HL-60 (cell line): Measurements from ENCODE around the gene PTPRN2.

Source experiments
- DNase-seq, 2 experiments: peaks; one replicate each; pipeline ENCODE4 v3.0.0-alpha.2; 2010 to 2020; ENCODE audit warnings: low read depth in 1 of 2, low spot score in 1 of 2
- H3K27ac ChIP-seq: fragments of 250-450 bp; sonication (Bioruptor Pico); replicated peaks from 2 replicates; pipeline ENCODE4 v1.5.1; 2020; ENCODE audit warnings: mild to moderate bottlenecking, moderate library complexity
- H3K27me3 ChIP-seq: fragments of 250-450 bp; sonication (Bioruptor Pico); 2 replicates; pipeline ENCODE4 v1.5.1; 2021; ENCODE audit warnings: mild to moderate bottlenecking, moderate library complexity; ENCODE audit not compliant: insufficient read depth, poor library complexity, severe bottlenecking
- H3K4me3 ChIP-seq: replicated peaks from 2 replicates; pipeline ENCODE4 v1.5.1; 2011; ENCODE audit warnings: mild to moderate bottlenecking, control low read depth, low read length; ENCODE audit not compliant: insufficient read depth
- CTCF ChIP-seq: IDR thresholded peaks from one replicate; pipeline ENCODE4 v1.5.1; 2011; ENCODE audit warnings: low read length, control low read depth, inconsistent platforms; ENCODE audit not compliant: insufficient read depth
- GABPA ChIP-seq: IDR thresholded peaks from 2 replicates; pipeline ENCODE4 v1.6.1; 2012; ENCODE audit warnings: low read depth
- POLR2AphosphoS5 ChIP-seq: IDR thresholded peaks from 2 replicates; pipeline ENCODE4 v1.6.1; 2012; ENCODE audit warnings: low read depth
- REST ChIP-seq: IDR thresholded peaks from 2 replicates; pipeline ENCODE4 v1.6.1; 2012; ENCODE audit warnings: low read depth; ENCODE audit not compliant: insufficient replicate concordance
- SPI1 ChIP-seq: IDR thresholded peaks from 2 replicates; pipeline ENCODE4 v1.6.1; 2012; ENCODE audit warnings: low read depth, mild to moderate bottlenecking, borderline replicate concordance

The PTPRN2 gene

GRCh38 chr7:158422887-158423560 is 164.6 kb downstream of the PTPRN2 start:
- H3K27ac ChIP-seq = no peak overlapping the region
- DNase-seq = no peak
- no peak for TF ChIP-seq REST
- no peak for TF ChIP-seq GABPA
- no peak for TF ChIP-seq POLR2AphosphoS5
- TF ChIP-seq SPI1 = no peak
- TF ChIP-seq CTCF = no peak
- no peak overlapping the region for H3K4me3 ChIP-seq
- no peaks in the 10 kb centered on the region for H3K27me3 ChIP-seq

- H3K27ac ChIP-seq = no peak overlapping the region
- TF ChIP-seq POLR2AphosphoS5 (no peak), REST (no peak), SPI1 (no peak), GABPA (no peak), CTCF (no peak)
- H3K27me3 ChIP-seq = no peaks in the 10 kb centered on the region
- no peak overlapping the region for H3K4me3 ChIP-seq
- no peak for DNase-seq
These were observed 165.3 kb downstream of the PTPRN2 start for GRCh38 chr7:158422196-158422886.

GRCh38 chr7:158421361-158421760 is 166.3 kb downstream of the PTPRN2 start:
- TF ChIP-seq CTCF (no peak), REST (no peak), SPI1 (no peak)
- DNase-seq = no peak
- H3K27ac ChIP-seq = no peak overlapping the region
- no peak overlapping the region for H3K4me3 ChIP-seq
- H3K27me3 ChIP-seq = no peaks in the 10 kb centered on the region
